ENCODE results near the gene LRRC47.

LRRC47 gene

GRCh38 chr1:3773572-3774275, 22.6 kb downstream of the LRRC47 start:
- TF ChIP-seq ZFX (IDR thresholded peaks at IDR 0.05; ENCODE audit: borderline replicate concordance) (no peak), CTCF (IDR thresholded peaks at IDR 0.05) (no peak)
- H3K27ac ChIP-seq: no peak overlapping the region

GRCh38 chr1:3772715-3773571, 23.4 kb downstream of the LRRC47 start, which contains the start of gene SMIM1:
Gene SMIM1 (plus strand): TSS chr1:3772749. CDS start chr1:3775374, 2,625 bp downstream.
- TF ChIP-seq ZFX (IDR thresholded peaks at IDR 0.05; ENCODE audit: borderline replicate concordance): no peak
- TF ChIP-seq CTCF (IDR thresholded peaks at IDR 0.05): no peak
- no peak within 1 kb of the TSS for H3K27ac ChIP-seq

- H3K27ac ChIP-seq: no peak overlapping the region
These were observed 24.1 kb downstream of the LRRC47 start for GRCh38 chr1:3772027-3772714.

GRCh38 chr1:3771108-3772026, 24.9 kb downstream of the LRRC47 start:
- H3K27ac ChIP-seq: no peak overlapping the region

More at GRCh38 chr1:3772027-3772714, 24.1 kb downstream of the LRRC47 start:
- TF ChIP-seq CTCF (IDR thresholded peaks at IDR 0.05) (no peak), ZFX (IDR thresholded peaks at IDR 0.05; ENCODE audit: borderline replicate concordance) (no peak)

GRCh38 chr1:3770047-3770765, 26.1 kb downstream of the LRRC47 start:
- no peak for TF ChIP-seq CTCF (IDR thresholded peaks at IDR 0.05)
- no peak for TF ChIP-seq ZFX (IDR thresholded peaks at IDR 0.05; ENCODE audit: borderline replicate concordance)

More at GRCh38 chr1:3771108-3772026, 24.9 kb downstream of the LRRC47 start:
- TF ChIP-seq CTCF (IDR thresholded peaks at IDR 0.05) (no peak), ZFX (IDR thresholded peaks at IDR 0.05; ENCODE audit: borderline replicate concordance) (no peak)

More at GRCh38 chr1:3770047-3770765, 26.1 kb downstream of the LRRC47 start:
- H3K27ac ChIP-seq: no peak overlapping the region

Data from 22Rv1 (cell line).